Loucy (cell line): Measurements from ENCODE around the gene SLC5A6.

ENCODE experiments used
- H2AFZ ChIP-seq: fragments of 200-600 bp; sonication (generic); 2 replicates; pipeline ENCODE4 v1.6.0; 2016; ENCODE audit warnings: antibody characterized with exemption, mild to moderate bottlenecking, low read length, moderate library complexity
- H3F3A ChIP-seq: fragments of 200-600 bp; 2 replicates; pipeline ENCODE4 v1.6.0; 2016; ENCODE audit warnings: antibody characterized with exemption, low read depth, mild to moderate bottlenecking
- H3K27me3 ChIP-seq: fragments of 200-600 bp; sonication (generic); 2 replicates; pipeline ENCODE4 v1.6.1; 2014; ENCODE audit warnings: low read length, mild to moderate bottlenecking; ENCODE audit not compliant: insufficient read depth, poor library complexity, severe bottlenecking
- H3K36me3 ChIP-seq: fragments of 200-600 bp; sonication (generic); 2 replicates; pipeline ENCODE4 v1.6.1; 2016; ENCODE audit warnings: low read length; ENCODE audit not compliant: insufficient read depth
- H3K4me1 ChIP-seq: fragments of 200-600 bp; sonication (generic); 2 replicates; pipeline ENCODE4 v1.5.1; 2014; ENCODE audit warnings: low read length, mild to moderate bottlenecking; ENCODE audit not compliant: insufficient read depth, poor library complexity, severe bottlenecking
- H3K4me2 ChIP-seq: fragments of 200-600 bp; sonication (generic); 2 replicates; pipeline ENCODE4 v1.6.0; 2014; ENCODE audit warnings: antibody characterized with exemption, low read length, low read depth, mild to moderate bottlenecking; ENCODE audit not compliant: poor library complexity, severe bottlenecking
- H3K4me3 ChIP-seq: fragments of 200-600 bp; sonication (generic); 2 replicates; pipeline ENCODE4 v1.5.1; 2014; ENCODE audit warnings: low read length, mild to moderate bottlenecking, mixed read lengths; ENCODE audit not compliant: poor library complexity, severe bottlenecking
- H3K79me2 ChIP-seq: fragments of 200-600 bp; sonication (generic); 2 replicates; pipeline ENCODE4 v1.6.1; 2014; ENCODE audit warnings: low read length; ENCODE audit not compliant: insufficient read depth
- H3K9ac ChIP-seq: fragments of 200-600 bp; sonication (generic); 2 replicates; pipeline ENCODE4 v1.6.0; 2014; ENCODE audit warnings: mild to moderate bottlenecking, low read depth, low read length, moderate library complexity; ENCODE audit not compliant: poor library complexity, severe bottlenecking
- H3K9me2 ChIP-seq: fragments of 200-600 bp; sonication (generic); replicated peaks from 2 replicates; pipeline ENCODE4 v1.6.1; 2016; ENCODE audit warnings: low read depth, low read length, mixed read lengths
- H3K9me3 ChIP-seq: fragments of 200-600 bp; sonication (generic); 2 replicates; pipeline ENCODE4 v1.6.1; 2014; ENCODE audit warnings: mild to moderate bottlenecking, antibody characterized with exemption, low read length, low read depth; ENCODE audit not compliant: insufficient read depth
- H4K20me1 ChIP-seq: fragments of 200-600 bp; sonication (generic); 2 replicates; pipeline ENCODE4 v1.6.0; 2014; ENCODE audit warnings: antibody characterized with exemption, low read length, mild to moderate bottlenecking; ENCODE audit not compliant: insufficient read depth, poor library complexity, severe bottlenecking
- CTCF ChIP-seq: fragments of 200-600 bp; sonication (generic); conservative IDR thresholded peaks from 2 replicates; pipeline ENCODE4 v1.5.1; 2014; ENCODE audit warnings: mild to moderate bottlenecking, antibody characterized with exemption, low read length
- EZH2phosphoT487 ChIP-seq: fragments of 200-600 bp; IDR thresholded peaks from 2 replicates; pipeline ENCODE4 v1.6.1; 2018; ENCODE audit warnings: antibody characterized with exemption, mild to moderate bottlenecking, moderate library complexity, borderline replicate concordance

The SLC5A6 gene

GRCh38 chr2:27211241-27211942, 676 bp downstream of the SLC5A6 start:
- H3K9me2 ChIP-seq, result no peaks in the 10 kb centered on the region
- TF ChIP-seq CTCF, result no peak
- no peak for TF ChIP-seq EZH2phosphoT487
- peaks cover 5% of the 10 kb centered on the region; the same call in 1 of the 2 replicates for H3K36me3 ChIP-seq
- H3K79me2 ChIP-seq, result peaks cover 48% of the 10 kb centered on the region
- H3K9me3 ChIP-seq, result no peaks in the 10 kb centered on the region
- H3F3A ChIP-seq, result no peaks in the 10 kb centered on the region
- H2AFZ ChIP-seq, result peak overlapping the region; percentile 90
- peak overlapping the region; percentile 88 for H3K4me3 ChIP-seq
- H3K27me3 ChIP-seq, result no peaks in the 10 kb centered on the region
- no peaks in the 10 kb centered on the region for H4K20me1 ChIP-seq
- peak overlapping the region; percentile 95 for H3K9ac ChIP-seq
- H3K4me1 ChIP-seq, result peaks cover 27% of the 10 kb centered on the region
- H3K4me2 ChIP-seq, result peak overlapping the region; percentile 85

GRCh38 chr2:27209621-27210401, 2.3 kb downstream of the SLC5A6 start:
- Histone ChIP-seq H3K9me2 (no peaks in the 10 kb centered on the region), H3K4me1 (peaks cover 25% of the 10 kb centered on the region), H2AFZ (no peak overlapping the region), H3K9me3 (no peaks in the 10 kb centered on the region), H4K20me1 (no peaks in the 10 kb centered on the region), H3K4me3 (peak overlapping the region; percentile 40), H3K4me2 (peak overlapping the region; percentile 60), H3K79me2 (peaks cover 48% of the 10 kb centered on the region), H3K27me3 (no peaks in the 10 kb centered on the region), H3K9ac (peak overlapping the region; percentile 44), H3F3A (no peaks in the 10 kb centered on the region), H3K36me3 (peaks cover 16% of the 10 kb centered on the region; the same call in 1 of the 2 replicates)
- no peak for TF ChIP-seq EZH2phosphoT487
- no peak for TF ChIP-seq CTCF

- H3K4me3 ChIP-seq, result no peak overlapping the region
Observed at GRCh38 chr2:27208486-27209050, 3.5 kb downstream of the SLC5A6 start.

More at GRCh38 chr2:27208486-27209050, 3.5 kb downstream of the SLC5A6 start:
- H3K9me2 ChIP-seq, result no peaks in the 10 kb centered on the region
- H3K9me3 ChIP-seq, result no peaks in the 10 kb centered on the region
- H3K4me2 ChIP-seq, result peak overlapping the region; percentile 60
- no peak overlapping the region for H2AFZ ChIP-seq
- TF ChIP-seq EZH2phosphoT487, result no peak
- TF ChIP-seq CTCF, result no peak
- H3K4me1 ChIP-seq, result peaks cover 24% of the 10 kb centered on the region
- H3K79me2 ChIP-seq, result peaks cover 43% of the 10 kb centered on the region
- no peaks in the 10 kb centered on the region for H4K20me1 ChIP-seq
- no peaks in the 10 kb centered on the region for H3F3A ChIP-seq
- peaks cover 27% of the 10 kb centered on the region; the same call in 1 of the 2 replicates for H3K36me3 ChIP-seq
- H3K9ac ChIP-seq, result peak overlapping the region; percentile 44
- no peaks in the 10 kb centered on the region for H3K27me3 ChIP-seq
